KMS-11 (cell line): ENCODE measurements around the gene AKT3.

Source experiments
- H2AFZ ChIP-seq: fragments of 200-600 bp; sonication (generic); 2 replicates; pipeline ENCODE4 v1.6.1; 2016; ENCODE audit warnings: antibody characterized with exemption, mixed run types, low read depth
- H3K27ac ChIP-seq: fragments of 200-600 bp; sonication (generic); 2 replicates; pipeline ENCODE4 v1.6.1; 2016; ENCODE audit warnings: mild to moderate bottlenecking, mixed run types
- H3K27me3 ChIP-seq: fragments of 200-600 bp; sonication (generic); 2 replicates; pipeline ENCODE4 v1.6.1; 2017; ENCODE audit warnings: mild to moderate bottlenecking, low read depth, mixed run types, moderate library complexity; ENCODE audit not compliant: insufficient read depth
- H3K36me3 ChIP-seq: fragments of 200-600 bp; sonication (generic); 2 replicates; pipeline ENCODE4 v1.6.1; 2017; ENCODE audit warnings: mild to moderate bottlenecking, mixed run types; ENCODE audit not compliant: insufficient read depth
- H3K4me1 ChIP-seq: fragments of 200-600 bp; sonication (generic); 2 replicates; pipeline ENCODE4 v1.6.1; 2016; ENCODE audit warnings: mild to moderate bottlenecking, low read depth, mixed run types; ENCODE audit not compliant: poor library complexity, severe bottlenecking
- H3K4me2 ChIP-seq: fragments of 200-600 bp; sonication (generic); 2 replicates; pipeline ENCODE4 v1.7.0; 2016; ENCODE audit warnings: mild to moderate bottlenecking, mixed run types
- H3K4me3 ChIP-seq: fragments of 200-600 bp; sonication (generic); IDR thresholded peaks from 2 replicates; pipeline ENCODE4 v1.6.1; 2017; ENCODE audit warnings: low read depth, low read length, mixed read lengths; ENCODE audit not compliant: insufficient read depth
- H3K79me2 ChIP-seq: fragments of 200-600 bp; sonication (generic); 2 replicates; pipeline ENCODE4 v1.6.1; 2016; ENCODE audit warnings: low read depth, mixed run types; ENCODE audit not compliant: insufficient read depth
- H3K9ac ChIP-seq: fragments of 200-600 bp; sonication (generic); 2 replicates; pipeline ENCODE4 v1.6.1; 2016; ENCODE audit warnings: mild to moderate bottlenecking, mixed run types
- H4K20me1 ChIP-seq: fragments of 200-600 bp; sonication (generic); 2 replicates; pipeline ENCODE4 v1.6.1; 2016; ENCODE audit warnings: mild to moderate bottlenecking, mixed run types; ENCODE audit not compliant: insufficient read depth
- CTCF ChIP-seq: fragments of 200-600 bp; sonication (generic); conservative IDR thresholded peaks from 2 replicates; pipeline ENCODE4 v1.6.1; 2017; ENCODE audit warnings: low read depth, mild to moderate bottlenecking, antibody characterized with exemption, low read length, moderate library complexity, mixed read lengths

Gene AKT3

GRCh38 chr1:243505986-243506689, 343.9 kb downstream of the AKT3 start:
- no peaks in the 10 kb centered on the region for H3K27me3 ChIP-seq
- no peaks in the 10 kb centered on the region for H3K36me3 ChIP-seq
- no peak overlapping the region for H3K4me2 ChIP-seq
- TF ChIP-seq CTCF: no peak
- H2AFZ ChIP-seq: no peak overlapping the region
- H4K20me1 ChIP-seq: no peaks in the 10 kb centered on the region
- no peak overlapping the region for H3K27ac ChIP-seq
- H3K4me3 ChIP-seq: no peak overlapping the region
- no peak overlapping the region for H3K9ac ChIP-seq
- H3K4me1 ChIP-seq: no peaks in the 10 kb centered on the region
- no peaks in the 10 kb centered on the region for H3K79me2 ChIP-seq

GRCh38 chr1:243503155-243503554, 346.9 kb downstream of the AKT3 start:
- H3K4me3 ChIP-seq: no peak overlapping the region
- H3K4me1 ChIP-seq: no peaks in the 10 kb centered on the region
- TF ChIP-seq CTCF: no peak
- no peaks in the 10 kb centered on the region for H3K36me3 ChIP-seq
- H3K79me2 ChIP-seq: no peaks in the 10 kb centered on the region
- H2AFZ ChIP-seq: no peak overlapping the region
- H3K27me3 ChIP-seq: no peaks in the 10 kb centered on the region
- no peak overlapping the region for H3K9ac ChIP-seq
- no peaks in the 10 kb centered on the region for H4K20me1 ChIP-seq
- no peak overlapping the region for H3K27ac ChIP-seq
- H3K4me2 ChIP-seq: no peak overlapping the region

- Histone ChIP-seq H3K27me3 (no peaks in the 10 kb centered on the region), H4K20me1 (no peaks in the 10 kb centered on the region), H3K4me3 (no peak overlapping the region), H3K79me2 (no peaks in the 10 kb centered on the region), H3K27ac (no peak overlapping the region), H3K4me1 (no peaks in the 10 kb centered on the region), H2AFZ (no peak overlapping the region), H3K9ac (no peak overlapping the region), H3K4me2 (no peak overlapping the region), H3K36me3 (no peaks in the 10 kb centered on the region)
- no peak for TF ChIP-seq CTCF
Measured at GRCh38 chr1:243501002-243501401, 349.0 kb downstream of the AKT3 start.

GRCh38 chr1:243500512-243500911, 349.5 kb downstream of the AKT3 start:
- Histone ChIP-seq H3K4me1 (no peaks in the 10 kb centered on the region), H3K4me3 (no peak overlapping the region), H4K20me1 (no peaks in the 10 kb centered on the region), H3K36me3 (no peaks in the 10 kb centered on the region), H3K9ac (no peak overlapping the region), H3K79me2 (no peaks in the 10 kb centered on the region), H3K27ac (no peak overlapping the region), H3K27me3 (no peaks in the 10 kb centered on the region), H2AFZ (no peak overlapping the region), H3K4me2 (no peak overlapping the region)
- no peak for TF ChIP-seq CTCF
